ENCODE results near the gene HIRA. TPM values are rescaled to one million over a fixed set of nuclear protein-coding genes. Genes with fewer than 3 reads are reported as not detected.
A peak's percentile ranks its signal among the peaks of the same experiment; 100 is the strongest.

HIRA gene
- total and polyA plus RNA-seq, 2 experiments from 2014 or later: 9.4 to 58.3 TPM

GRCh38 chr22:19478045-19478900 is 46.7 kb upstream of the HIRA start:
- H3K4me3 ChIP-seq: peak overlapping the region; percentile 55
- H3K4me3 Mint-ChIP-seq: peak overlapping the region; percentile 97
- peaks cover 17% of the 10 kb centered on the region for H3K4me1 Mint-ChIP-seq
- H3K9me3 Mint-ChIP-seq: no peaks in the 10 kb centered on the region
- peaks cover 13% of the 10 kb centered on the region for H3K4me1 ChIP-seq (ENCODE audit: insufficient read depth)
- H3K27me3 ChIP-seq (ENCODE audit: insufficient read depth): no peaks in the 10 kb centered on the region
- peaks cover 20% of the 10 kb centered on the region; the same call in 2 of the 3 replicates for H3K36me3 Mint-ChIP-seq (ENCODE audit: low read depth)
- no peak for DNase-seq (ENCODE audit: low spot score)
- peaks cover 3% of the 10 kb centered on the region for H3K27me3 Mint-ChIP-seq (ENCODE audit: insufficient read depth, low read depth, poor library complexity)
- peak overlapping the region; percentile 86 for H3K27ac Mint-ChIP-seq
- peaks cover 59% of the 10 kb centered on the region for H3K79me2 ChIP-seq (replicated peaks; ENCODE audit: insufficient read depth)
- H3F3A ChIP-seq (replicated peaks; ENCODE audit: low read depth): no peaks in the 10 kb centered on the region
- peak overlapping the region; percentile 77; the same call in 1 of the 2 replicates for H3K27ac ChIP-seq (ENCODE audit: low read depth)
- peaks cover 37% of the 10 kb centered on the region for H4K20me1 ChIP-seq (replicated peaks; ENCODE audit: insufficient read depth)
- H3K9me2 ChIP-seq (ENCODE audit: insufficient read depth): no peaks in the 10 kb centered on the region
- ATAC-seq: no peak
- TF ChIP-seq EZH2 (IDR thresholded peaks at IDR 0.05; ENCODE audit: low read depth, unreplicated experiment) (no peak), ZNF114 (CRISPR knock-in tag; IDR thresholded peaks at IDR 0.05) (no peak), CREB1 (CRISPR knock-in tag; IDR thresholded peaks at IDR 0.05; ENCODE audit: low read depth) (no peak), NANOG (IDR thresholded peaks at IDR 0.05; ENCODE audit: borderline replicate concordance) (no peak), REST (IDR thresholded peaks at IDR 0.05; ENCODE audit: unreplicated experiment) (no peak), CTCF (conservative IDR thresholded peaks at IDR 0.05; ENCODE audit: low read depth in 2 of 2) (no peak), POLR2AphosphoS5 (IDR thresholded peaks at IDR 0.05; ENCODE audit: low read depth) (no peak), JUNB (IDR thresholded peaks at IDR 0.05; ENCODE audit: unreplicated experiment) (no peak)
- H3K36me3 ChIP-seq (ENCODE audit: insufficient read depth): peaks cover 12% of the 10 kb centered on the region
- H3K4me2 ChIP-seq: peak overlapping the region; percentile 98
- 0 out of 2 replicates have a peak overlapping the region, but pooled peaks have one; percentile 44 for H2AFZ ChIP-seq
